Inferior parietal cortex (tissue), 1 donor: ENCODE measurements around the gene CCDC157.

Experiments used
- DNase-seq: peaks from one replicate; pipeline ENCODE4 v3.0.0-alpha.2; 2016; ENCODE audit errors: extremely low spot score

CCDC157 gene

GRCh38 chr22:30356449-30357235 is at the start of gene CCDC157, which contains the start of gene SF3A1:
CCDC157 (plus strand) TSS chr22:30357007; CDS start chr22:30366001, 8,994 bp downstream.
SF3A1 (minus strand) TSS chr22:30356894; CDS start chr22:30356792, 102 bp downstream.
- DNase-seq, result peak; percentile 91

GRCh38 chr22:30307041-30307574 is 49.7 kb upstream of the CCDC157 start:
- no peak for DNase-seq

- no peak for DNase-seq
These were observed 48.7 kb upstream of the CCDC157 start for GRCh38 chr22:30308093-30308492.

GRCh38 chr22:30308518-30309230 is 48.1 kb upstream of the CCDC157 start:
- no peak for DNase-seq

- no peak for DNase-seq
These were observed 46.7 kb upstream of the CCDC157 start for GRCh38 chr22:30309951-30310741.

GRCh38 chr22:30310881-30311771 is 45.7 kb upstream of the CCDC157 start:
- DNase-seq, result no peak

- DNase-seq, result no peak
These were observed 44.8 kb upstream of the CCDC157 start for GRCh38 chr22:30312053-30312452.

GRCh38 chr22:30313527-30314363 is 43.1 kb upstream of the CCDC157 start:
- no peak for DNase-seq

- no peak for DNase-seq
These were observed 41.9 kb upstream of the CCDC157 start for GRCh38 chr22:30314915-30315314.

- DNase-seq, result no peak
These were observed 40.7 kb upstream of the CCDC157 start for GRCh38 chr22:30315962-30316576.

GRCh38 chr22:30317778-30318177 is 39.0 kb upstream of the CCDC157 start:
- DNase-seq, result no peak

GRCh38 chr22:30318799-30319419 is 37.9 kb upstream of the CCDC157 start:
- no peak for DNase-seq

- no peak for DNase-seq
These were observed 36.7 kb upstream of the CCDC157 start for GRCh38 chr22:30320021-30320556.

GRCh38 chr22:30321461-30321860 is 35.3 kb upstream of the CCDC157 start:
- DNase-seq, result no peak

GRCh38 chr22:30323246-30323645 is 33.6 kb upstream of the CCDC157 start:
- DNase-seq, result no peak

GRCh38 chr22:30324014-30324730 is 32.6 kb upstream of the CCDC157 start:
- no peak for DNase-seq

- no peak for DNase-seq
These were observed 31.6 kb upstream of the CCDC157 start for GRCh38 chr22:30325065-30325720.
